GM19372 (cell line): ENCODE data around the gene FARSA.
A peak's percentile ranks its signal among the peaks of the same experiment; 100 is the strongest.
"Not testable (repeated sequence)": the region's sequence is repeated elsewhere in the genome, so short reads cannot be mapped to it uniquely, and the experiment has no call there.

ENCODE experiments used
- ATAC-seq: cut with Tn5 transposase; IDR thresholded peaks from one replicate; pipeline ENCODE4 v1.9.1; 2021; ENCODE audit warnings: mild to moderate bottlenecking, low read depth, moderate library complexity; ENCODE audit not compliant: unreplicated experiment

FARSA gene

DNA sequence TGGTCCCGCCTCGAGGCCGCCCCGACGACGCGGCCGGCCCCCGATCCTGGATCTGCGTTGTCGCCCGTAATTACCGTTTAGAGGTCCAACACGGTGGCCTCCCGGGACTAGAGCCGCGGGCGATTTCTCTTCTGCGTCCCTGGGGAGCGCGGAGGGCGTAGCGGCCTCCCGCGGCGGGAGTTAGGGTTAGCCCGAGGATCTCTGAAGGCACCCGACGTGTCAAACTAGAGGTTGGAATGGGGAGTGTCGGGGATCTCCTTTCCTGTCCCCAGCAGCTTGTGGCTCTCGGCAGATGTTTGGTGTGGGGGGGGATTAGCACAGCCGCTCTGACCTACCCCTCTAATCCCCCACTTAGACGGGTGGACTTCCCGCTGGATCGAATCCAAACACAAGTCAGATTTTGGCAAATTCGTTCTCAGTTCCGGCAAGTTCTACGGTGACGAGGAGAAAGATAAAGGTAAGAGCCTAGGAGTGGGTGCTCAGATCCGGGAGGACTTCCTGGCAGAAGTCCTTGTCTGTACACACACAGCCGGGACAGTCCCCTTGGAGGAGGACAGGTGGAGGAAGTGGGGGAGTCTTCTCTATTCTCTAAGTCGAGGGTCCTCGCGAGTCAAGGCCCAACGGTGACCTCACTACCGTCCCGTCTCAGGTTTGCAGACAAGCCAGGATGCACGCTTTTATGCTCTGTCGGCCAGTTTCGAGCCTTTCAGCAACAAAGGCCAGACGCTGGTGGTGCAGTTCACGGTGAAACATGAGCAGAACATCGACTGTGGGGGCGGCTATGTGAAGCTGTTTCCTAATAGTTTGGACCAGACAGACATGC is 5.5 kb upstream of the FARSA start:
- peak; percentile 3 for ATAC-seq

DNA sequence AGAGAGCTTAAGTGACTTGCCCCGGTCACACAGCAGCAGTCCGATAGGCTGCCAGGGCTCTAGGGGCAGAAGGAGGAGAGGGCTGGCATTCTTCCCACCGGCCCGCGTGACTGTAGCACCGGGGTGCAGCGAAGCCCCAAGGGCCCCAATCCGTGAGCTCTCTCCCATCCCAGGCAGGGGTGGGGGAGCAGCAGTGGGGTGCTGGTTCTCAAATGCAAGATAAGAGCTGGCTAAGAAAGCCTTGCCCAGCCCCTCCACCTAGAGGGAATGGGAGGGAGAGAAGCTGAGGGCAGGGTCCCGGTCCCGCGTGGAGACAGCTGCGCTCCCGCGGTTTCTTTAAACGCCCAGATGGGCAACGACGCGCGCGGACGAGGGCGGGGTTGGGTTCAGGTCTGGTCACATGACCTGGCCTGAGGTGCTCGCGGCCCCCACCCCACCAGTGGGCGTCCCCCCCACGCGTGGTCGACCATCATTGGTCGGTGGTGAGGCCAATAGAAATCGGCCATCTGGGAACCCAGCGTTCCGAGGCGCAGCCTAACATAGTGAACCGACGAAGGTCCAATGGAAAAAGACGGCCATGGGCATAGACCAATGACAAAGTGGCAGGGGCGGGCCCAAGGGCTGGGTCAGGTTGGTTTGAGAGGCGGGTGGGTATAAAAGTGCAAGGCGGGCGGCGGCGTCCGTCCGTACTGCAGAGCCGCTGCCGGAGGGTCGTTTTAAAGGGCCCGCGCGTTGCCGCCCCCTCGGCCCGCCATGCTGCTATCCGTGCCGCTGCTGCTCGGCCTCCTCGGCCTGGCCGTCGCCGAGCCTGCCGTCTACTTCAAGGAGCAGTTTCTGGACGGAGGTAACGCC is 4.6 kb upstream of the FARSA start, which contains the start of gene CALR:
Gene CALR, plus strand, starts transcription at position 683 of the 852 bp plus-strand sequence. Its CDS starts 71 bp downstream, at position 754.
- peak; percentile 80 for ATAC-seq

DNA sequence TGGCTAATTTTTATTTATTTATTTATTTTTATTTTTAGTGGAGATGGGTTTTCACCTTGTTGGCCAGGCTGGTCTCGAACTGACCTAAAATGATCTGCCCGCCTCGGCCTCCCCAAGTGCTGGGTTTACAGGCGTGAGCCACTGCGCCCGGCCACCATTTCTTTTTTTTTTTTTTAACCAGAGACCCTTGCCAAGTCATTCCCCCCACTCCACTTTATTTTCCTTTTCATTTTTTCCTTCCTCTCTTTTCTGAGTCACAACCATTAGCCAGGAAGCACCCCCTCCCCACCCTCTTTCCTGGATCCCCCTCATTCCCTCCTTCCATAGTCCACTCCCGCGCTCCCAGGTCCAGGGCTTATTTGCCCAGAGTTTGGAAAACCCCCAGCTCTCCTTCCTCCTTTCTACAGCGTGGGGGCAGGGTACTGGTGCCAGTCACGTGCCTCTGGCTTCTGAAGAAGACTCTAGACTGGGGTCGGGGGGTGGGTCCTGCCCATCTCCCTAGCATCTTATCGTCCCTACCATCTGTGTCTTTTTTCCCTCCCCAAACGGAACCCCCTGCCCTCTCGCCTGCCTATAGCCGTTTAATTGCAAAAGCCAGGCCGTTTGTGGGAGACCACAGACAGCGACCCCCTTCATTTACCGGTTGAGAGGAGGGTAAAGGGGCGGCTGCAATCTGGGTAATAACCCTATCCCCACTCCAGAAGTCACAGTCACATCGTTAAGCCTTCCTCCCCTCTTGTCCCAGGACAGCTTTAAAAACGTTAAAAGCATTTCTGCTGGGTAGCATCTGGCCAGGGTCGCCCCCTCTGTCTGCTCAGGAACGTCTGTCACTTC is 3.8 kb upstream of the FARSA start:
- ATAC-seq = no peak

DNA sequence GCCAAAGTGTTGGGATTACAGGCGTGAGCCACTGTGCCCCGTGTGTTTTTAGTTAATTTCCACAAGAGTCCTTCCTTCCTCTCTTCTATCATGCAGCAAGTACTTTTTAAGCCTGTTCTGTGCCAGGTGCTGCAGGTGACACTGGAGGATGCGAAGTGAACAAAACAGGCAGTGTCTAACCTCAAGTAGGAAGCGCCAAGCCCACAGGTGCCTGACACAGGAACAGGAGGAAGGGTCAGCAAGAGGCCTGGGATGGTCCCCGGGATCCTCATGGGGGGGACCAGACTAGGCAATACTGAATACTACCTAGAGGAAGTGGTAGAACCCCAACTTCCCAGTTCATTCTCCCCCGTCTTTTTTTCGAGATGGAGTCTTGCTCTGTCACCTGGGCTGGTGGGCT is 3.1 kb upstream of the FARSA start:
- ATAC-seq = no peak

DNA sequence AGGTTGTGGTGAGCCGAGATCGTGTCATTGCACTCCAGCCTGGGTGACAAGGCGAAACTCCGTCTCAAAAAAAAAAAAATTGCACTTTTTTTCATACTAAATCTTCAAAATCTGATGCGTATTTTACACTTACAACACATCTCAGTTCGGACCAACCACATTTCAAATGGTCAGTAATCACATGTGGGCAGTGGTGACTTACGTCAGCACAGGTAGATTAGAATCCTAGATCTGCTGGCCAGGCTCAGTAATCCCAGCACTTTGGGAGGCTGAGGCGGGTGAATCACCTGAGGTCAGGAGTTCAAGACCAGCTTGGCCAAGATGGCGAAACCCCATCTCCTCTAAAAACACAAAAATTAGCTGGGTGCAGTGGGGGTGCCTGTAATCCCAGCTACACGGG is 1.6 kb upstream of the FARSA start:
- no peak for ATAC-seq

DNA sequence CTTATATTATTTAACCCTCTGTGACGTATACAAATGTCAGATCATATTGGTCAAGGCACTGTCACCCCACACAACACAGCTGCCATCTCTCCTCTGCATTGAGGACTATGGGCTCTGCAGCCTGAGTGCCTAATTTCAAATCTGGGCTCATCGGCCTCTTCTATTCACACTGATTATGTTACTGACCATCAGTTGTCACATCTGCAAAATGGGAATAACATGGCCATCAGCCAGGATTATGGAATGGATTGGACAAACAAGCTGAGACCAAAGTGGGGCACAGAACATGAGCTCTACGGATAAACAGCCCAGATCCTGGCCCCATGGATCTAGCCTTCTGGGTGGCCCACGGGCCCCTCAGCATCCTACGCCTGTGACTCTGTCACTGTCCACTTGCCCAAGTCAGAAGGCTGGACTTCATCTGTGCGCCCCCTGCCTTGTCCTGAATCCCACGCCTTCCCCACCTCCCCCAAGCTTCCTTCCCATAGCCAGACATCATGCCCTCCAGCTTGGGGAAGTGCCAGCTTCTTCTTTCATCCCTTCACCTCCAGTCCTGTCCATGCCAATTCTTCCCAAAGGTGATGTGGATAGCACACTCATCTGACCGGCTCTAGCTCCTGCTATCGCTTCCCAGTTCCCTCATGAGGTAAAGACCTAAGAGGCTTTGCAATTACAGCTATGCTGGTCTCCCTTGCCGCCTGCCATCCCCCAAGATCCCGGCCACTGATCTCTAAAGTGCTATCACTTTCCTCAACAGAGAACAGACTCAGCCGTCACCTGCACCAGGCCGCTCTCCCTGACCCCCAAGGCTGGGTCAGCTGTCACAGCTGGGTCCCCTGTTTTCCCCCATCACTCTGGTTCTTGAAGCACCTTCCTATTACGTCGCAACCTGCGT is 872 bp downstream of the FARSA start:
- no peak for ATAC-seq

DNA sequence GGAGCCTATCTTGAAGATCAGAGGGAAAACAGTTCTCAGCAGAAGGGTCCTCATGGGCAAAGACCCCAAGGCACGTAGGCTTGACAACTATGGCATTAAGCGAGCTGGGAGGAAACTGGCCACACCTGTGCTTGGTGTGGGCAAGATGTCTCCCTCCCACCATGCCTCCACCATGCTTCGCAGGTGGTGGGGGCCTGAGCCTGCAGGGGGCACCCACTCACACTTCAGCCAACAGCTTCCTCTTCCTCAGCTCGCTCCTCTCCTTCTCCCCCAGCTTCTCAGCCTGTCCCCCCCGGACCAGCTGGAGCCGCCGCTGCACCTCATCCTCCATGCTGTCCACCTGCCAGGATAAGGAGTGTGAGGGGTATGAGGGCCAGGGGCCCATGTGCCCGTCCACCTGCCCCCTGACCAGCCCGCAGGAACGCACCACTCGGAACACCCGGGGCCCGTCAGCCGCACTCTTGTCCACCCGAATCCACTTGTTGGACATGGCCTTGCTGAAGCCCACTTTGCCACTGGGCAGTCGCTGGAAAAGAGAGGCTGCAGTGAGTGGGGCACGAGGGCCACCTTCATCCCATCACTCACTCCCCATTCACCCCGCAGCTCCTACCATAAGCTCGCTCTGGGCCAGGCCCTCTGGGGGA is 3.4 kb downstream of the FARSA start:
- no peak for ATAC-seq

DNA sequence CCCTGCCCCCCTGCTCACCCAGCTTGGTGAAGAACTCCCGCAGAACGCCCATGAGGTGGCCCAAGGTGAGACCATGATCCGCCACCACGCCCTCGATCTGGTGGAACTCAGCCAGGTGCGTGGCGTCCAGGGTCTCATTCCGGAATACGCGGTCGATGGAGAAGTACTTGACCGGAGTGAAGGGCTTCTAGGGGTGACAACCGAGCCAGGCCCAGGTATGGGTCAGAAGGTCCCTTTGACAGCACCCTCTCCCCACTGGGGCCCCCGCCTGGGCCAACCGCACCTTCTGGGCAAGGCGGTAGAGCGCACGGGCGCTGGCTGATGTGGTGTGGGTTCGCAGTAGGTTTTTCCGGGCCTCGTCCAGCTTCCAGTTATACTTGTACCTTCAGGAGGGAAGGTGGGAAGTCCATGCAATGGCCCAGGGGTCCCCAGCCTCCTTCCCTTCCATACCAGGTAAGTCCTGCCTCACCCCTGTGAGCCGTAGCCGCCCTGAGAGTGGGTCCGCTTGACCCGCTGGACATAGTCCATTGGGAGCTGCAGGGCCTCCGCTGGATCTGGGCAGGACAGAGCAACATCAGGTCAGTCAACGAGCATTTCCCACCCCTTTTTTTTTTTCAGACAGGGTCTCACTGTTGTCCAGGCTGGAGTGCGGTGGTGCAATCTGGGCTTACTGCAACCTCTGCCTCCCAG is 8.7 kb downstream of the FARSA start:
- no peak for ATAC-seq

DNA sequence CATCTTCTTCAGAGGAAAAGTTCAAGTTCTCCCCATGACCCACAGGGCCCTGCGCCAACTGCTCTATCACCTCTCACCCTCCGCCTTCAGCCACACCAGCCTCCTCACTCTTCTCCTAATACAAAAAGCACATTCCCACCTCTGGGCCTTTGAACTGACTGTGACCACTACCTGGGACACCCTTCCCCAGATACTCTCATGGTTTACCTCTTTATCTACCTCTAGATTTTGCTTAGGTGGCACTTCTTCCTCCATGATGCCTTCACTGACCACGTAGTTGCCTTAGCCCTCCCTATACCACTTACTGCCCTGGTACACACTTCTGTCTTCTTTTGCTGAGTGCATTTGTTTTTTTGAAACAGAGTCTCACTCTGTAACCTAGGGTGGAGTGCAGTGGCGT is 10.6 kb downstream of the FARSA start:
- no peak for ATAC-seq

DNA sequence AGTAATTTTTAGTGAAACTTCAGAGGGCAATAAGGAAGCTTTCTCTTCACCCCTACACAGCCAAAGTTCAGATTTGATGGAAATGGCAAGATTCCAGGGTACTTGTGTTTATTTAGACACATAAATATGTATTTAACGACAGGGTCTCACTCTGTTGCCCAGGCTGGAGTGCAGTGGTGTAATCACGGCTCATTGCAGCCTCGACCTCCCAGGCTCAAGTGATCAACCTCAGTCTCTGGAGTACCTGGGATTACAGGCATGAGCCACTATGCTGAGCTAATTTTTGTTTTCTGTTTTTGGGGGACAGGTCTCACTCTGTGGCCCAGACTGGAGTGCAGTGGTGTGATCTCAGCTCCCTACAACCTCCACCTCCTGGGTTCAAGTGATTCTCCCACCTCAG is 12.5 kb downstream of the FARSA start:
- ATAC-seq = no peak

DNA sequence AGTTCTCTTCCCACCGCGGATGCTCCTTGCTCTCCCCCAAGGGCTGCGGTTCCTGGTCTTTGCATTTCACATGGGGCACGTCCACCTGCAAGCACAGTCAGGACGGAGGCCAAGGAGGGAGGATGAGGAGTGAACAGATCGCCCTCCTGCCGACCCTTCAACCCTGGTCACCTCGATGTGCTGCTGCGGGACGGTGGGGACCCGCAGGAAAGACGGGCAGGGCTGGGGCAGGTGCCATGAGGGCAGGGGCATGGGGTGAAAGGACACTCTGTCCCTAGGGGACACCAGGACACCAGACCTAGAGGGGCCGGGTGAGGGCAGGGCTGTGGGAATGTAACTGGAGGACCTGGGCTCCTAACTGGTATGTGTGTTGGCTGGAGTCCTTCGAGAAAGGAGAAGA is 15.3 kb downstream of the FARSA start:
- no peak for ATAC-seq

DNA sequence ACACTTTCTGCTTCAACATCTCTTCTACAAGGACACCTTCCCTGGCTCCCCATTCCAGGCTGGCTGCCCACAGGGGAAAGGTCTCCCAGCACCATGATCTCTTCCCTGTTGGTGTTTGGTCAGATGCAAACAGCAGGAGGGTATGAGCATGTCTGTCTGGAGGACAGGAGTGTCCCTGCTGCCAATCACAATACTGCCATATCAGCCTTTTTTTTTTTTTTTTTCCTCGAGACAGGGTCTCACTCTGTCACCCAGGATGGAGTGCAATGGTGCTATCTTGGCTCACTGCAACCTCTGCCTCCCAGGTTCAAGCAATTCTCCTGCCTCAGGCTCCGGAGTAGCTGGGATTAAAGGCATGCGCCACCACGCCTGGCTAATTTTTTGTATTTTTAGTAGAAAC is 17.7 kb downstream of the FARSA start:
- not testable (repeated sequence) for ATAC-seq

DNA sequence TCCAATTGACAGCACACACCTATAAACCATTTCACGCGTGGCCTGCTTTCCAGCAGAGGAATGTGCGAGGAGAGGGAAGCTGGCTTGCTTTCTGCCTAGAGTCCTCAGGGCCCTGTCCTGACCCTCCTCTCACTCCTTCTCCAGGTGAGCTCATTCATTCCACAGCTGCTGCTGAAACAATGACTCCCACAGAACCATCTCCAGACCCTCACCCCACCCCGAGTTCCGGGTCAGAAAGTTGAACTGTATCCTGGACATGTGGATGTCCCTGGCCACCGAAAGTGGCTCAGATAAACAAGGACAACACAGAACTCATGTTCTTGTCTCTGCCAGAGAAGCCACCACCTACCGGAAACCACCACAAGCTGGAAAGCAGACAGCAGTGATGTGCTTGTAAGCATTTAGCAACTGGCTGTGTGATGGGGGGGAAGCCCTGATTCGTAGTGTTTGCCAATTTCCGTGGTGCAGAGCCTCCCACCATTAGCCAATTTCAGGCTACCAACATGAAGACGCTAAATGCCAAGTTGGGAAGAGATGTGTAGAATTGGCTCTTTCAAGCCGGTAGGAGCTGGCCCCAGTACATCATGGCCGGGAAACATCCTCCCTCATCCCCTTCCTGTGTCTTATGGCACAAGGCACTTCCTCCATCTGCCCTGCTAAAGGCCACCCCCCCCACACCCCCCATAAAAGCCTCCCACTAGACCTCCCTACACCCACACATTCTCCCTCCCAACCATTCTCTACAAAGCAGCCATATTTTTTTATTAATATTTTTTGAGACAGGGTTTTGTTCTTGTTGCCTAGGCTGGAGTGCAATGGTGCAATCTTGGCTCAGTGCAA is 19.4 kb downstream of the FARSA start:
- ATAC-seq = no peak

DNA sequence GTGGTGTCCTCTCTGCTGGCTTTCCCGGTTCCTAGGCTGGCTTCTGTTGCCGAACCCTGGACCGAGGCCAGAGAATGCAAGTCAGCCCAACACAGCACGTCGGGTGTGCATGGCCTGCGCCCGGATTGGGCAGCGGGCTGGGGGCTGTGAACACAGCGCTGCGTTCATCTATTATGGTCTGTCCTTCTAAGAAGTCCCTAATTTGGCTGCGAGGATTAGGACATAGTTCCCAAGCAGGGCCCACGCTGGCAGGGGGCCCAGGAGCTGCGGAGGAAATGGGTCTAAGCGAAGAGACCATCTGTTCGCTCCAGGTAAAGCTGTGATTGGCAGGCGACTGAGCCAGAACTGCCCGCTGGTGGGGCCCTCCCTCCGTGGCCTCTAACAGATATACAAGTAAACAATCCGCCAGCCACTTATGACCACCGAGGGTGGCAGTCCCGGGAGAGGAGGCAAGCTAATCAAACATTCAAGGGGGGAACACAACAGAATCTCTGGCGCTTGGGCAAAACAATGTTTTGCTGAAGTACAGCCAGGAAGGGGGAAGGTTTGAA is 20.4 kb downstream of the FARSA start:
- ATAC-seq = no peak

DNA sequence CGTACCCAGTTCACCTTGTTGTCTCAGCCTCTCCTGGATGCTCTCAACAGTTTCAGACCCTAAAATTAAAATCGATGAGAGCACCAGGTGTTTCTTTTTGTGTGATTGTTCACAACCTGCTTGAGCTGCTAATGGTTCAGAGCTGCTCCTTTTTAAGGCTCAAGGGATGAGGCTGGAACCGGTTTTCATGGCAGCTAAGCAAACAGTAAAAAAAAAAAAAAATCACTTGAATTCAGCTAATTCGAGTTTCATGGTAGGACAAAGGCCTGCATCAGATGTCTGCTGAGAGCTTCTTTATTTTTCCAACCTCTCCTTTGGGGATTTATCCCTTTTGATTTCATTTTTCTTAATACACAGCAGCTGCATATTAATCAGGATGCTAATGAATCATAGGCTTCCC is 20.9 kb downstream of the FARSA start:
- ATAC-seq = no peak

DNA sequence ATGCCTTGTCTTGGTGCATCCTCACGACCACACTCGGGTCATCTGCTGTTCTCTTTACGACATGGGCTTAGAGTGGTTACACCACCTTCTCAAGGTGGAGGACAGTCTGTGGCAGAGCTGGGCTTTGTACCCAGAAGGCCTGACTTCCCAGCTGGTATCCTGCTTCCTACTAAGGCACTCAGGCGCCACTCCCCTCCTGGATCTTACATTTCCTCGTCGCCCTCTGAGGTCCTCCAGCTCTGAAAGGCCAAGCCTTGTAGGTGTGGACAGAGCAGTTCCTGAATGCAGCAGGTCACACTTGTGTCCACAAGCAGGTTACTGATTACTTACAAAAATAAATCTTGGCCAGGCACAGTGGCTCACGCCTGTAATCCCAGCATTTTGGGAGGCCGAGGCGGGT is 26.3 kb downstream of the FARSA start:
- ATAC-seq = no peak

DNA sequence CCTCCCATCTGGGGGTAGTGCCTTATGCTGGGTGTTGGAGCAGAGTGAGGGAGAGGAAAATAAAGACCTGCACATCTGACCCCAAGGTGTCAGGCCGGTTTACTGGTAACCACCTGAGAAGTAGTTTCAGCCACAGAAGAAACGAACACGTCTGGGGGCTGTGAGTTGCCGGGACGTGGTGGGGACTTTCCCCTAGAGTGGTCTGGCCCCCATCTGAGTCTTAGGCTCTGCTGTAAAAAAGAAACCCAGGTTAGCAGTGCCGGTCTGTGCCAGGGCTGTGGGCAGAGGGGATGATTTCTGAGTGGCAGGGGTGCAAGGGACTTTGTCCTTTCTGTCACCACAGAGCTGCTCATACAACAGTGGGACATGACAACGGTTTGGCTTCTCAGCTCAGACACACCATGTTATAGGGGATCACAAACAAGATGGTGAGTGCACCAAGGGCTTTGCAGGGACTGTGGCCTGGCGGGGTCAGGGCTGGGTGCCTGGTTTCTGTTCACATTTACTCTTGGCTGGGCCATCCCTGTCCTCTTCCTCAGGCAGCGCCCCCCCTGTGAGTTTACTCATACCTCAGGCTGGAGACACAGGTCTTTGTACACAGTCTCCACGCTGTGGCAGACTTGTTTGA is 33.5 kb downstream of the FARSA start:
- peak; percentile 75 for ATAC-seq
